NCI-H2081 treated with DMSO at 0.1 percent for 48 hours (cell line): ENCODE results near the gene STX17.
"Not testable (repeated sequence)": the region's sequence is repeated elsewhere in the genome, so short reads cannot be mapped to it uniquely, and the experiment has no call there.

ENCODE experiments used
- DNase-seq: peaks from one replicate; lab custom pipeline; 2025; lab: John Stamatoyannopoulos, UW

The STX17 gene

DNA sequence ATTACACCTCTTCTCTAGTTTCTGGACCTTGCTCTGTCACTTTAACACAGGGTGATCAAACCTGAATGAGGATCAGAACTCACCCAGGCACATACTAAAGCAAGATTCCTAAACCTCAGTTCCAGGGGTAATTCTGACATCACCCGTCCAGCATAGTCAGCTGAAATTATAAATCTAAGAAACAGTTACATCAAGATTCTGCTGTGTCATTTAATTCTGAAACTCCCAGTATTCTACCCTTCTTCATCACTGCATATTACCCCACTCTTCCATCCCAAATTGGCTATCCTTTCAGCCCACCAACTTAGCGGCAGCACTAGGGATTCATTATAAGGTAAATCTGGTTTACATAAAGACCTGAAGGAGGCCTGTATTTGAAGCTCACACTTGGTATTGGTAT, 64.0 kb downstream of the STX17 start:
- no peak for DNase-seq

DNA sequence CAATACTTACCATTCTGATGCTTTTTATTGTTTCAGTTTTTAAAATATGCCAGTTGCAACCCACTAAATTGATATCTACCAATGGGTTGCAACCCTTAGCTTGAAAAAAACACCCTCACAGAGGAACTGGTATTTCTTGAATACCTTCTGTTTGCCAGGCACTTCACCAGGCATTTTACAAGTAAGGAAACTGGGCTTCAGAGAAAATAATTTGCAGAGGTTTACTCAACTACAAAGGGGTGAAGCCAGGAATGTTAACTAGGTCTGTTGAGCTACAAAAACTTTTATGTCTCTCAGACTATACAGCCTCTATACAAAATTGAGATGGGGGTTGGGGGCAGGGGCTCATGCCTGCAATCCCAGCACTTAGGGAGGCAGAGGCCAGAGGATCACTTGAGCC, 65.0 kb downstream of the STX17 start:
- no peak for DNase-seq

DNA sequence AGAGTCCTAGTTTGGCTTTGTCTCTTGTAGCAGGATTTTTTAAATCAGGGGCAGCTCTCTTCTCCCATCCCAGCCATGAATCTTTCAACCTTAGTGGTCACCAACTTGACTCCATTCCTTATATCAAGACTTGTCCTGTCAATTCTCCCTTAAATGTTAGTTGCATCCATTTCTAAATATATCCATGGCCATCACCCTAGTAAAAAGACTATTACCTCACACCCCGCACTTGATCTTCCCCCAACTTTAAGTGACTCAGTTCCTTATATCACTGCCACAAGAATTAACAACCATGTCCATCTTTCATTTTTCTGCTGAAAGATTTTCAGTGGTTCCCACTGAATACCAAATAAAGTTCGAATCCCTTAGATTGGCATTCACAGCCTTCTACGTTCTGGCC, 67.0 kb downstream of the STX17 start:
- DNase-seq, result no peak

DNA sequence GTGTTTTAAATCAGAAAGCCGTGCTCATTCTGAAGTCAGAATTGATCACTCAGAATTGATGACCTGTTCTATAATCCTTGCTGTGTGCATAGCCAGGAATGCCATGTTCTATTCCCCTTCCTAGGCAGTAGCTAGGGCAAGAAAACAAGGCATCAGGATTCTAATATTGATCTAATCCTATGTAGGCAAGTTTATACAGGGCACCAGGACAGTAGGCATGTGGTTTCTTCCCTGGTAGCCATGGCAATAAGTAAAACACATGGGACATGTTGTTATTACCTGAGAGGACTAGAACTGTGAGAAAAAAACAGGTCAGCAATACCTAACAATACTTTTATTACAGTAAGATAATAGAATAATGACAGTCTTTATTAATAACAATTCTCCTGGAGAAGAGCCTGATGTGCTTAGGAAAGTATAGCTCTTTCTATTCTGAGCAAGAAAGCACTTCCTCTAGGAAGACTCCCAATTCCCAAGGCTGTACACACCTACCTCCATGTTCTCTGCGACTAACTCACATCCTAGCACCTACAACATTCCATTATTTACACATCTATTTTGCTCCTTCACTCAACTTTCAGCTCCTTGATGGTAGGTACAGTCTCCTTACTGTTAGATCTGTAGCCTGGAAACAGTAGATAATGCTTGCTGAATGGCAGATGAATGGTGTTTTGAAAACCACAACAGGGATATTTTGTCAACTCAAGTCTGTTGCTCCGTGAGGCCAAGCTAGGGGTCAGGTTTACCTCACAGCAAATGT, 70.8 kb downstream of the STX17 start:
- no peak for DNase-seq

DNA sequence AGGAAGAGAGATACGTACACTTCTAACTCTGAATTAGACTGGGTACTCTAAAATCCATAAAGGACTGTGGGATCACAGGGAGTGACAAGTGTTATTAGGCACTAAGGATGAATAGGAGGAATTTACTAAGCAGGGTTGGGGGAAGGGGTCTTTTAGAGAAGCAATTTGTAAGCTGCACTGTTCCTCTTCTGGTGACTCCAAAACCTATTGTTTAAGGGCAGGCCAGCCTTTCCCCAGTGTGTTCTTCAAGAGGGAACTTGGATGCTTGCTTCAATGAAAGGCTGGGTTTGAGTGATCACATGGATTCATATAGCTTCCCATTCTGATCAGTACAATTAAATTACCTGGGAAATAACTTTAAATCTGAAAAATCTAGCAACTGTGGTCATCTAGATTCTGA, 71.8 kb downstream of the STX17 start:
- no peak for DNase-seq

DNA sequence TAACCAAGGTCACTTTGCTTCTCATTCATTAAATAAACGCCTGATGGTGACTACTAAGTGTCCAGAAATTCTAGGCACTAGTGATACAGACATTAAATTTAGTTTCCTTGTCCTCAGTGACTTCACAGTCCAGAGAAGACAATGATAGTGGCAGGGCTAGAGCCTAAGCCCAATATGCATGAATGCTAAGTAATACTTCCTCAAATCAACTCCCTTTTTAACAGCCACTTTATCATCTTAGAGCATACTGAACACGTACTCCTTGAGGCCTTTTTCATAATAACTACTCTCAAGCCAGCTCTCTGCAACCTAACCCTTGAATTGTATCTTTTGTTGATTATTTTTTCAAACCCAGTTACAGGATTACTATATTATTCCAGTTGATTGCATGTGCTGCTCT, 74.1 kb downstream of the STX17 start:
- no peak for DNase-seq

DNA sequence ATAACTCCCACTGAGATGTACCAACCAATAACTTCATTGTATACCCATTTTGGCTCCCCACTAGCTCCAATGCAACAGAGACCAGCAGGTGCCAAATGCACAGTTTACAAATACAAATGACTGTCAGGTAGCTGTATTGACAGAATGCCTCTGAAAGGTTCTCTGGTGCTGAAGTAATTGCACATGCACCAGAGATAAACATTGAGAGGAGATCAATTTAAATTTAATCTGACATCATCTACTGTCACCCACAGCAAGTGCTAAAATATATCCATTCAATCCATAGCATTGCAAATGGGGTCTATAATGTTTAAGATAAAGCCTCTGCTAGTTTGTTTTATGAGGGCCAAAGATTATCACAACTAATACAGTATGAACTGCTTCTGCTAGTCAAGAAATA, 80.2 kb downstream of the STX17 start:
- peak; percentile 34 for DNase-seq

DNA sequence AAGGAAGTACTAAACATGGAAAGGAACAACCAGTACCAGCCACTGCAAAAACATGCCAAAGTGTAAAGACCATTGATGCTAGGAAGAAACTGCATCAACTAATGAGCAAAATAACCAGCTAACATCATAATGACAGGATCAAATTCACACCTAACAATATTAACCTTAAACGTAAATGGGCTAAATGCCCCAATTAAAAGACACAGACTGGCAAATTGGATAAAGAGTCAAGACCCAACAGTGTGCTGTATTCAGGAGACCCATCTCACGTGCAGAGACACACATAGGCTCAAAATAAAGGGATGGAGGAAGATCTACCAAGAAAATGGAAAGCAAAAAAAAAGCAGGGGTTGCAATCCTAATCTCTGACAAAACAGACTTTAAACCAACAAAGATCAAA, 84.1 kb downstream of the STX17 start:
- not testable (repeated sequence) for DNase-seq

DNA sequence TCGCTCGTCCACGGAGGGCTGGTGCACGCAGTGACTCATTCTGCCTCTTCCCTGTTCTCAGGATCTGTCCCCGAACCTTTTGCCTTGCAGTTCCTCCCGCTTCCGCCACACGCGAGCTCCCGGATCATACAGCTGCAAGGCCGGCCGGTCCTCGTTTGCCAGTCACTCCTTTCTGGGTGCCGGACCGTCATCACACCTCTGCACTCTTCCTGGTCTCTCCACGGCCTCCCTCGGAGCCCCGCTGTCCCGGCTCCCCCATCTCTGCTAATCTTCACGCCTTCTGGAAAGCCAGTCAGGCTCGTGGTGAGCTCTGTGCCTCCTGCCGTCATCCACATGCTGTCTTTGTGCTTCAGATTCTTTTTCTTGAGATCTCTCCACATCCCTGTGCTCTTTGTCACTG, 91.8 kb downstream of the STX17 start:
- DNase-seq, result no peak

DNA sequence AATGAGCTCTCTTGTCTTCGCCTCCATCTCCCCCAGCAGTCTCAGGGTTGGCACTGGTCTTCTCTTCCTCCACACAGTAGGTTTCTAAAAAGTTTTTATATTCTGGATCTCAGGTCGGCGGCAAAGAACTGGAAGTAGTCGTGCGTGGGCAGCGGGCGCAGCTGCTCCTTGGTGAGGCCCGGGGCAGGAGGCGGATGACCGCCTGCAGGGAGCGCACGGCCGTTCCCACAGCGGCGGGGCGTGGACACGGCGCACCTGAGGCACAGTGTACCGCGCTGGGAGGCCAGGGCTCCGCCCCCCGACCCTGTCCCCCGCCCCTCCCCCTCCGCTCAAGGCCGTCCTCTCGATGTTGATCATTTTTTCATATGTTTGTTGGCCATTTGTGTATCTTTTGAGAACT, 92.4 kb downstream of the STX17 start:
- no peak for DNase-seq

DNA sequence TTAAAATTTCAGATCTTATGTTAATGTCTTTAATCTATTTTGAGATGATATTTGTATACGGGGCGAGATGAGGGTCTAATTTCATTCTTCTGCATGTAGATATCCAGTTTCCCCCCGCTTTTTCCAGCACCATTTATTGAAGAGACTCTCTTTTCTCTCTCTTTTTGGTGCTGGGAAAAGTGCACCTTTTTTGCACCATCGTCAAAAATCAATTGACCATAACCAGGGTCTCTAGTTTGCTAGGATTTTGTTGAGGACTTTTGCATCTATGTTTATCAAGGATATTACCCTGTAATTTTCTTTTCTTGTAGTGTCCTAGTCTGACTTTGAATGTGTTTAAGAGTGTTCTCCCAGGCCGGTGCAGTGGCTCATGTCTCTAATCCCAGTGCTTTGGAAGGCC, 93.3 kb downstream of the STX17 start:
- DNase-seq, result no peak

DNA sequence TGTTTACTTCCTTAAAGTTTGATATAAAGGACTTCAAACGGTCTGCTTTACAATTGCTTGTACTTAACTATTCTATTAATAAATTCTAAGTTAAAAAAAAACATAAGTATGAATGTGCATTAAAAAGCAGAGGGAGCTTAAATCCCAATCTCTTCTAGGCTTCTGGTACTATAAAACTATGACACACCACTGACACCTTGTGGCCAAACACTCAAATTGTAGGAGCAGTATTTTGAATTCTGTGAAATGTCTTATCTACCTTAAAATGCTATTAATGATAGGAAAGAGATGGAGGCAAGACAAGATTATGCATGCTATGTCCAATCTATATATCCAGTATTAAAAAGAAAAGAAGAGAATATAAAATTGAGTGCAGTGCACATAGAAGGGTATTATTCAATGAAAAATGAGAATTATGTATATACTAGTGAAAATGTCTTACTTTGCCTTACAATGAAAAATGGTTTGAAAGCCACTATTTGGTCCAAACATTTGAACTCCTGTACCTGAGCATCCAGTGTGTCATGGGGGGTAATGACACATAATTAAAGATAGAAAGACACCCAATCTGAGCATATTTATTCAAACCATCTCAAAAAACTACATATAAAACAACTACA, 104.7 kb downstream of the STX17 start:
- peak; percentile 41 for DNase-seq

DNA sequence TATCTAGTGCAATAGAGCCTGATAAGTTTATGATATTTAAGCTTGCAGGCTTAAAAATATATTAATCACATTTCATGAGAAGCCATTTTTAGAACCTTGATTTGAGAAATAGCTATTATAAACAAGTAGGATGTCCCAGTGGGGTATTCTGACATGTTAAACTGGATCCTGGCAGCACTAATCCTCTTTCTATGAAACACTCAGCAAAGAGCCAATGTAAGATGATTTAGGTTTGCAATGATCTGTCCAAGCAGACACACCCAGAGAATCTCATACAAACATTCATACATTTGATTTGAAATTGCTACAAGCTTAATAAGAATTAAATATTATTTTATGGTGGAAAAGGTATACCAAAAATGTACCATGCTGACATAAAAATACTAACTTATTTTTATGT, 105.8 kb downstream of the STX17 start:
- no peak for DNase-seq

DNA sequence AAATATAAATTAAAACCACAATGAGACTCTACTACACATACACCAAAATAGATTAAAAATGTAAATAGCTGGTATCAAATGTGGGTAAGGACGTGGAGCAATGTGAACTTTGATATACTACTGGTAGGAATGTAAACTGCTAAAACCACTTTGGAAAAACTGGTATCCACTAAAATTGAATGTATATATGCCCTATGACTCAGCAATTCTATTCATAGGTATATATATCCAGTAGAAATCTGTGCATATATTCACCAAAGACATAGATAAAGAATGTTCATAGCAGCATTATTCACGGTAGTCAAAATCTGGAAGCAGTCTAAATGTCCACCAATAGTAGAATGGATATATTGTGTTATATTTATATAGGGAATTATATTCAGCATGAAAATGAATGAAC, 107.1 kb downstream of the STX17 start:
- DNase-seq, result no peak

DNA sequence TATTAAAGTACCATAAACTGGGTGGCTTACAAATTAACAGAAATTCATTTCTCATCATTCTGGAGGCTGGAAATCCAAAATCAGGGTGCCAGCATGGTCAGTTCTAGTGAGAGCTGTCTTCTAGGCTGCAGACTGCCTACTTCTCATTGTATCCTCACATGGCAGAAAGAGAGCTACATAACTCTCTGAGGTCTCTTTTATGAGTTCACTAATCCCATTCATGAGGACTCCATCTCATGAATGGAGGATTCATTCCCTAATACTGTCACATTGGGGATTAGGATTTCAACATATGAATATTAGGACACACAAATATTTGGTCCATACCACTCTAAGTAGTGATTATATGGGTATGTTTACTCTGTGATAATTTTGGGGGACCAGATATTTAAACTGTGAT, 108.4 kb downstream of the STX17 start:
- DNase-seq, result no peak

DNA sequence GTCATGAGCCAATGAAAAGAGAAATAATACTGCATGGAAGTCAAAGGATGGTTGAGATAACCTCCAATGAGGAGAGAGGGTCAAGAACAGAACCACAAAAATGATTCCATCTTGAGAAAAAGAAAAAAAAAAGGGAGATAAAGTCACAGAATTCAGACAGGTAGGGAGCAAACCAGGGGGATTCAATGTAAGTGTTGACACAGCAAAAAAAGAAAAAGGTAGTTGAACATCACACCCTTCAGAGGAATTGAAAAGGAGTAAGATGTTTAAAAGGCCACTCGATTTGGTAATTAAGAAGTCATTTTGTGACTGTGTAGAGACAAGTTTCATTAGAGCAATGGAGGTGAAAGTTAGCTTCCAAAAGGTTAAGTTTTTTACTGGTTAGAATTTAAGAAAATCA, 113.1 kb downstream of the STX17 start:
- no peak for DNase-seq
